Activated CD8-positive, alpha-beta memory T cell treated with anti-CD3 and anti-CD28 coated beads for 1 hour (primary cell): ENCODE data around the gene GLYATL2.

Experiments
- DNase-seq, 2 donors: peaks; one replicate each; pipeline ENCODE4 v3.0.0-alpha.2; 2020; ENCODE audit warnings: low read depth in 1 of 2; ENCODE audit errors: extremely low read depth in 1 of 2

The GLYATL2 gene

GRCh38 chr11:58801974-58802545 is 42.4 kb downstream of the GLYATL2 start:
- DNase-seq, result no peak

GRCh38 chr11:58801302-58801701 is 43.2 kb downstream of the GLYATL2 start:
- no peak for DNase-seq

- DNase-seq, result no peak
Measured at GRCh38 chr11:58796333-58796732, 48.2 kb downstream of the GLYATL2 start.

- DNase-seq, result peak in 1 of 2 donors; percentile 0
Measured at GRCh38 chr11:58788355-58789023, 56.0 kb downstream of the GLYATL2 start.

- no peak for DNase-seq
Measured at GRCh38 chr11:58787903-58788302, 56.6 kb downstream of the GLYATL2 start.

GRCh38 chr11:58786693-58787092 is 57.8 kb downstream of the GLYATL2 start:
- no peak for DNase-seq

GRCh38 chr11:58784995-58785394 is 59.5 kb downstream of the GLYATL2 start:
- no peak for DNase-seq
